K562 (cell line): ENCODE results near the gene CELA1. TPM values are rescaled to one million over a fixed set of nuclear protein-coding genes. Genes with fewer than 3 reads are reported as not detected.

ENCODE experiments used
- ATAC-seq: fragments of 200-7000 bp; cut with Tn5 transposase; 3 replicates; pipeline ENCODE4 v1.9.1; 2020; ENCODE audit warnings: moderate library complexity
- BruUV-seq: library from RNA; stranded (reverse); fragments of 400-500 nt; replicated peaks from 2 replicates; lab custom pipeline; 2021; lab: Mats Ljungman, UMichigan
- CTCF ChIA-PET: fragments of 300-600 bp; formaldehyde crosslinking; extraction: SDS; loops from one replicate; lab custom pipeline; 2021; ENCODE audit warnings: low intra/inter-chr PET ratio; lab: Yijun Ruan, JAX
- POLR2A ChIA-PET: fragments of 300-600, 350-650 bp; sonication (Branson Sonifier 250); formaldehyde crosslinking; extraction: SDS; loops from one replicate; lab custom pipeline; 2021; ENCODE audit warnings: antibody characterized with exemption, inconsistent platforms; lab: Yijun Ruan, JAX
- DNase-seq, 4 experiments: peaks; one replicate each; pipeline versions ENCODE4 v3.0.0 to v3.0.0-alpha.2; 2011 to 2018; ENCODE audit warnings: low spot score in 3 of 4, mixed read lengths in 3 of 4; ENCODE audit errors: extremely low read depth in 1 of 4
- FAIRE-seq: peaks from 2 replicates; lab custom pipeline; 2011; peaks lifted over from hg19 to GRCh38; lab: Jason Lieb, UNC
- H2AFZ ChIP-seq: 2 replicates; pipeline ENCODE4 v1.6.0; 2011; ENCODE audit warnings: low read depth, low read length, control low read depth, inconsistent platforms
- H3K27ac ChIP-seq: fragments of 200-600 bp; 3 replicates; pipeline ENCODE4 v1.8.0; 2011; ENCODE audit warnings: low read depth, mild to moderate bottlenecking, control low read depth, inconsistent platforms, low read length, moderate library complexity, mixed read lengths; ENCODE audit errors: extremely low read depth
- H3K27me3 ChIP-seq, 2 experiments: fragments of 300-600 bp in 1 of 2; 2 replicates in 1 of 2; 3 replicates in 1 of 2; pipeline versions ENCODE4 v1.6.0 to v1.8.0; 2011; ENCODE audit warnings: inconsistent platforms in 2 of 2, low read length in 2 of 2, mild to moderate bottlenecking in 1 of 2, mixed read lengths in 1 of 2, moderate library complexity in 1 of 2; ENCODE audit not compliant: control insufficient read depth in 2 of 2, insufficient read depth in 2 of 2
- H3K36me3 ChIP-seq: fragments of 300-600 bp; 3 replicates; pipeline ENCODE4 v1.8.0; 2011; ENCODE audit warnings: mild to moderate bottlenecking, low read length, inconsistent platforms; ENCODE audit not compliant: control insufficient read depth, insufficient read depth
- H3K4me1 ChIP-seq, 2 experiments: fragments of 200-600 bp in 1 of 2; replicated peaks in 1 of 2; 2 replicates in 1 of 2; 3 replicates in 1 of 2; pipeline versions ENCODE4 v1.5.1 to v1.8.0; 2011; ENCODE audit warnings: inconsistent platforms in 2 of 2, low read length in 2 of 2, mild to moderate bottlenecking in 1 of 2, mixed read lengths in 1 of 2, moderate library complexity in 1 of 2; ENCODE audit not compliant: control insufficient read depth in 2 of 2, insufficient read depth in 2 of 2
- H3K4me2 ChIP-seq: 2 replicates; pipeline ENCODE4 v1.6.1; 2011; ENCODE audit warnings: low read length, control low read depth, inconsistent platforms, mixed read lengths; ENCODE audit not compliant: insufficient read depth
- H3K4me3 ChIP-seq: fragments of 200-600 bp; sonication (generic), shearing (Covaris generic); 2 replicates; pipeline ENCODE4 v1.5.1; 2016; ENCODE audit warnings: control low read depth, inconsistent platforms
- H3K79me2 ChIP-seq: fragments of 200-600 bp; 3 replicates; pipeline ENCODE4 v1.8.0; 2011; ENCODE audit warnings: low read length, inconsistent platforms; ENCODE audit not compliant: control insufficient read depth, insufficient read depth
- H3K9ac ChIP-seq, 2 experiments: 2 replicates each; pipeline versions ENCODE4 v1.6.0 to v1.6.1; 2011; ENCODE audit warnings: low read depth in 2 of 2, low read length in 2 of 2, control low read depth in 1 of 2, inconsistent platforms in 1 of 2, mild to moderate bottlenecking in 1 of 2, mixed read lengths in 1 of 2; ENCODE audit not compliant: insufficient read depth in 1 of 2
- H3K9me1 ChIP-seq: one replicate; pipeline ENCODE4 v1.6.0; 2011; ENCODE audit warnings: inconsistent platforms, mild to moderate bottlenecking, low read length, moderate library complexity; ENCODE audit not compliant: control insufficient read depth, insufficient read depth
- H3K9me3 ChIP-seq: replicated peaks from 2 replicates; pipeline ENCODE4 v1.5.1; 2011; ENCODE audit warnings: low read depth, low read length, inconsistent platforms; ENCODE audit not compliant: control insufficient read depth, insufficient read depth
- H4K20me1 ChIP-seq: replicated peaks from 2 replicates; pipeline ENCODE4 v1.6.1; 2011; ENCODE audit warnings: low read length, inconsistent platforms, mixed read lengths; ENCODE audit not compliant: control insufficient read depth, insufficient read depth
- ARID2 ChIP-seq: fragments of 450-650 bp; IDR thresholded peaks from 2 replicates; pipeline ENCODE4 v1.6.1; 2017; ENCODE audit warnings: antibody characterized with exemption, mild to moderate bottlenecking
- BRCA1 ChIP-seq, 2 experiments: fragments of 450-650 bp in 1 of 2; sonication (generic) in 1 of 2; formaldehyde crosslinking in 1 of 2; IDR thresholded peaks; 2 replicates each; pipeline versions ENCODE4 v1.5.0 to v1.6.1; 2017 to 2020; ENCODE audit warnings: mild to moderate bottlenecking in 1 of 2, missing genetic modification reagents in 1 of 2
- DMBX1 ChIP-seq: fragments of 250-450 bp; sonication (Bioruptor Pico); IDR thresholded peaks from 2 replicates; pipeline ENCODE4 v1.8.0; 2022; ENCODE audit warnings: inconsistent platforms, mild to moderate bottlenecking, moderate library complexity, borderline replicate concordance
- FIP1L1 ChIP-seq: fragments of 200-400 bp; formaldehyde crosslinking; IDR thresholded peaks from 2 replicates; pipeline ENCODE4 v1.6.1; 2018; ENCODE audit warnings: mild to moderate bottlenecking, low read depth, low read length; ENCODE audit not compliant: poor library complexity, severe bottlenecking
- KLF16 ChIP-seq: IDR thresholded peaks from 2 replicates; pipeline ENCODE4 v1.6.1; 2016; ENCODE audit warnings: antibody characterized with exemption
- MBD2 ChIP-seq: sonication (generic); IDR thresholded peaks from 2 replicates; pipeline ENCODE4 v1.6.1; 2016; ENCODE audit warnings: low read depth, borderline replicate concordance
- NBN ChIP-seq: fragments of 450-650 bp; IDR thresholded peaks from 2 replicates; pipeline ENCODE4 v1.6.1; 2016; ENCODE audit warnings: low read depth, mild to moderate bottlenecking
- NFATC3 ChIP-seq: fragments of 450-650 bp; IDR thresholded peaks from 2 replicates; pipeline ENCODE4 v1.6.1; 2017; ENCODE audit warnings: mild to moderate bottlenecking
- POLR2AphosphoS2 ChIP-seq: IDR thresholded peaks from 2 replicates; pipeline ENCODE4 v1.6.1; 2012; ENCODE audit warnings: low read length, improper control_type of control experiment
- XRCC5 ChIP-seq: fragments of 200-400 bp; formaldehyde crosslinking; IDR thresholded peaks from 2 replicates; pipeline ENCODE4 v1.6.1; 2017; ENCODE audit warnings: low read depth, mild to moderate bottlenecking, low read length
- ZNF134 ChIP-seq: fragments of 250-450 bp; sonication (Bioruptor Pico); conservative IDR thresholded peaks from 2 replicates; pipeline ENCODE4 v1.4.0; 2020
- ZNF174 ChIP-seq: fragments of 250-450 bp; sonication (Bioruptor Pico); IDR thresholded peaks from 2 replicates; pipeline ENCODE4 v1.4.0; 2020; ENCODE audit warnings: mild to moderate bottlenecking
- WGBS: fragments of 100-300 bp; shearing (Covaris generic); methylation state at CpG from one replicate; pipeline ENCODE4 v1.1.6; 2016; ENCODE audit warnings: low coverage, mixed read lengths; ENCODE audit not compliant: insufficient coverage; ENCODE audit errors: missing lambda C conversion rate; 5-methylcytosine and 5-hydroxymethylcytosine counted together
- in situ Hi-C: fragments of 300-500 bp; cut with MboI; formaldehyde crosslinking; loops from 4 replicates; pipeline ENCODE4 v1.15.0; 2018; ENCODE audit warnings: inconsistent platforms, mixed read lengths
- intact Hi-C: fragments of 100-400 bp; cut with micrococcal nuclease; formaldehyde crosslinking; loops from 2 replicates; pipeline ENCODE4 v1.14.2; 2022
- polyA plus RNA-seq, 8 experiments: library from polyadenylated mRNA; depleted of rRNA in 4 of 8; stranded (reverse) in 5 of 8; unstranded in 3 of 8; fragments of >200 nt; fragmentation: Nextera tagmentation in 2 of 8; fragmentation: Illumina TruSeq in 1 of 8; extraction: Ambion mirVana in 2 of 8; extraction: Trizol in 1 of 8; gene quantifications; 2 replicates each; pipeline versions ENCODE4 v1.2.1 to v1.2.3, GENCODE V29; 2011 to 2014; ENCODE audit warnings: inconsistent platforms in 1 of 8, missing spikeins in 1 of 8
- total RNA-seq, 7 experiments: library from RNA; depleted of rRNA in 6 of 7; stranded (reverse); fragments of >200 nt in 6 of 7; fragmentation: Illumina TruSeq in 2 of 7; extraction: Trizol in 2 of 7; gene quantifications; 2 replicates each; pipeline versions ENCODE4 v1.2.1 to v1.2.3, GENCODE V29; 2011 to 2021; ENCODE audit warnings: low replicate concordance in 1 of 7
- TF ChIP-seq, protein P1 (sequence below): fragments of 450-650 bp; IDR thresholded peaks from 2 replicates; pipeline ENCODE4 v1.6.1; 2017; ENCODE audit warnings: antibody characterized with exemption, mild to moderate bottlenecking
- TF ChIP-seq, protein P2 (sequence below): fragments of 250-450 bp; sonication (Bioruptor Pico); IDR thresholded peaks from 2 replicates; pipeline ENCODE4 v1.5.0; 2021

The CELA1 gene
- total and polyA plus RNA-seq, 9 of the 15 experiments (the other 6 are each of a cell fraction or from before 2014, with no cell fraction given): 0.06 to 0.27 (median 0.22) TPM; not detected in 6

GRCh38 chr12:51341251-51342007 is 5.0 kb downstream of the CELA1 start:
- in situ Hi-C loops: loop anchor here (5.0 kb wide), 1 partner anchor 74 kb away; no protein-coding TSS in a partner anchor
- peak overlapping the region; percentile 30; a peak in 2 of 4 replicates for H3K9ac ChIP-seq
- FAIRE-seq: peak; percentile 96
- H3K27me3 ChIP-seq: no peaks in the 10 kb centered on the region
- peaks cover 11 to 16% of the 10 kb centered on the region in 2 experiments; a peak in 4 of 5 replicates for H3K4me1 ChIP-seq
- ChIA-PET POLR2A (interaction anchor here (0.7 to 1.4 kb wide), 13 partner anchors 10 to 648 kb away, joined by 3 to 5 read pairs (median 3); partner anchors contain the start of genes CSRNP2, POU6F1 and SMAGP), CTCF (interaction anchor here (0.6 to 2.6 kb wide), 4 partner anchors 72 to 516 kb away, joined by 3 to 34 read pairs (median 7); partner anchors contain the start of gene SMAGP)
- H4K20me1 ChIP-seq: no peaks in the 10 kb centered on the region
- BruUV-seq: no TSS peak
- peak overlapping the region; percentile 94 for H2AFZ ChIP-seq
- H3K27ac ChIP-seq: peak overlapping the region; percentile 45; the same call in 2 of the 3 replicates
- H3K36me3 ChIP-seq: no peaks in the 10 kb centered on the region
- no peak overlapping the region for H3K4me3 ChIP-seq
- no peaks in the 10 kb centered on the region for H3K9me1 ChIP-seq
- peak; percentile 71 to 82 (median 72) for DNase-seq
- ATAC-seq: peak; percentile 85
- 15% methylated on average over 6 of the region's 9 CpGs for WGBS
- H3K79me2 ChIP-seq: no peaks in the 10 kb centered on the region
- no peaks in the 10 kb centered on the region for H3K9me3 ChIP-seq
- H3K4me2 ChIP-seq: peak overlapping the region; percentile 70
- intact Hi-C loops: loop anchor here (1.0 to 5.0 kb wide), 4 partner anchors 34 to 574 kb away; no protein-coding TSS in a partner anchor
- TF ChIP-seq ZNF134 (no peak), MBD2 (no peak), FIP1L1 (no peak), KLF16 (peak; percentile 86), ZNF174 (CRISPR knock-in tag) (no peak), NFATC3 (0 out of 2 replicates have a peak, but pooled peaks have one; percentile 28), BRCA1 (IDR thresholded peaks at IDR 0.05) (no peak), BRCA1 (CRISPR knock-in tag; IDR thresholded peaks at IDR 0.05) (no peak), DMBX1 (CRISPR knock-in tag) (no peak), XRCC5 (peak; percentile 51; the same call in 1 of the 2 replicates), POLR2AphosphoS2 (no peak), NBN (peak; percentile 64; the same call in 1 of the 2 replicates), ARID2 (peak; percentile 93)
- TF ChIP-seq, protein P1, sequence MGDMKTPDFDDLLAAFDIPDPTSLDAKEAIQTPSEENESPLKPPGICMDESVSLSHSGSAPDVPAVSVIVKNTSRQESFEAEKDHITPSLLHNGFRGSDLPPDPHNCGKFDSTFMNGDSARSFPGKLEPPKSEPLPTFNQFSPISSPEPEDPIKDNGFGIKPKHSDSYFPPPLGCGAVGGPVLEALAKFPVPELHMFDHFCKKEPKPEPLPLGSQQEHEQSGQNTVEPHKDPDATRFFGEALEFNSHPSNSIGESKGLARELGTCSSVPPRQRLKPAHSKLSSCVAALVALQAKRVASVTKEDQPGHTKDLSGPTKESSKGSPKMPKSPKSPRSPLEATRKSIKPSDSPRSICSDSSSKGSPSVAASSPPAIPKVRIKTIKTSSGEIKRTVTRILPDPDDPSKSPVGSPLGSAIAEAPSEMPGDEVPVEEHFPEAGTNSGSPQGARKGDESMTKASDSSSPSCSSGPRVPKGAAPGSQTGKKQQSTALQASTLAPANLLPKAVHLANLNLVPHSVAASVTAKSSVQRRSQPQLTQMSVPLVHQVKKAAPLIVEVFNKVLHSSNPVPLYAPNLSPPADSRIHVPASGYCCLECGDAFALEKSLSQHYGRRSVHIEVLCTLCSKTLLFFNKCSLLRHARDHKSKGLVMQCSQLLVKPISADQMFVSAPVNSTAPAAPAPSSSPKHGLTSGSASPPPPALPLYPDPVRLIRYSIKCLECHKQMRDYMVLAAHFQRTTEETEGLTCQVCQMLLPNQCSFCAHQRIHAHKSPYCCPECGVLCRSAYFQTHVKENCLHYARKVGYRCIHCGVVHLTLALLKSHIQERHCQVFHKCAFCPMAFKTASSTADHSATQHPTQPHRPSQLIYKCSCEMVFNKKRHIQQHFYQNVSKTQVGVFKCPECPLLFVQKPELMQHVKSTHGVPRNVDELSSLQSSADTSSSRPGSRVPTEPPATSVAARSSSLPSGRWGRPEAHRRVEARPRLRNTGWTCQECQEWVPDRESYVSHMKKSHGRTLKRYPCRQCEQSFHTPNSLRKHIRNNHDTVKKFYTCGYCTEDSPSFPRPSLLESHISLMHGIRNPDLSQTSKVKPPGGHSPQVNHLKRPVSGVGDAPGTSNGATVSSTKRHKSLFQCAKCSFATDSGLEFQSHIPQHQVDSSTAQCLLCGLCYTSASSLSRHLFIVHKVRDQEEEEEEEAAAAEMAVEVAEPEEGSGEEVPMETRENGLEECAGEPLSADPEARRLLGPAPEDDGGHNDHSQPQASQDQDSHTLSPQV: peak; percentile 40; the same call in 1 of the 2 replicates
- TF ChIP-seq, protein P2, sequence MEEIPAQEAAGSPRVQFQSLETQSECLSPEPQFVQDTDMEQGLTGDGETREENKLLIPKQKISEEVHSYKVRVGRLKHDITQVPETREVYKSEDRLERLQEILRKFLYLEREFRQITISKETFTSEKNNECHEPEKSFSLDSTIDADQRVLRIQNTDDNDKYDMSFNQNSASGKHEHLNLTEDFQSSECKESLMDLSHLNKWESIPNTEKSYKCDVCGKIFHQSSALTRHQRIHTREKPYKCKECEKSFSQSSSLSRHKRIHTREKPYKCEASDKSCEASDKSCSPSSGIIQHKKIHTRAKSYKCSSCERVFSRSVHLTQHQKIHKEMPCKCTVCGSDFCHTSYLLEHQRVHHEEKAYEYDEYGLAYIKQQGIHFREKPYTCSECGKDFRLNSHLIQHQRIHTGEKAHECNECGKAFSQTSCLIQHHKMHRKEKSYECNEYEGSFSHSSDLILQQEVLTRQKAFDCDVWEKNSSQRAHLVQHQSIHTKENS (CRISPR knock-in tag): no peak
